Cardiac fibroblast (primary cell): ENCODE data around the gene LOC128125822.

Experiments
- DNase-seq, 2 donors: peaks; one replicate each; pipeline versions ENCODE4 v3.0.0 to v3.0.0-alpha.2; 2010; ENCODE audit warnings: low read depth in 2 of 2
- H3K4me3 ChIP-seq, 2 donors: replicated peaks in 1 of 2; 1 replicate in 1 of 2; 2 replicates in 1 of 2; pipeline ENCODE4 v1.5.1; 2011; ENCODE audit warnings: low read depth in 2 of 2, low read length in 2 of 2, mild to moderate bottlenecking in 2 of 2, moderate library complexity in 1 of 2
- TF ChIP-seq, protein P1 (sequence below): IDR thresholded peaks from one replicate; pipeline ENCODE4 v1.5.1; 2011; ENCODE audit warnings: low read depth, mild to moderate bottlenecking, low read length, inconsistent platforms

LOC128125822 gene

GRCh38 chr6:63573899-63574553 lies 1.7 kb downstream of the LOC128125822 start:
- DNase-seq = peak; percentile 71 to 74
- peak overlapping the region; percentile 89 to 96 for H3K4me3 ChIP-seq
- TF ChIP-seq, protein P1, sequence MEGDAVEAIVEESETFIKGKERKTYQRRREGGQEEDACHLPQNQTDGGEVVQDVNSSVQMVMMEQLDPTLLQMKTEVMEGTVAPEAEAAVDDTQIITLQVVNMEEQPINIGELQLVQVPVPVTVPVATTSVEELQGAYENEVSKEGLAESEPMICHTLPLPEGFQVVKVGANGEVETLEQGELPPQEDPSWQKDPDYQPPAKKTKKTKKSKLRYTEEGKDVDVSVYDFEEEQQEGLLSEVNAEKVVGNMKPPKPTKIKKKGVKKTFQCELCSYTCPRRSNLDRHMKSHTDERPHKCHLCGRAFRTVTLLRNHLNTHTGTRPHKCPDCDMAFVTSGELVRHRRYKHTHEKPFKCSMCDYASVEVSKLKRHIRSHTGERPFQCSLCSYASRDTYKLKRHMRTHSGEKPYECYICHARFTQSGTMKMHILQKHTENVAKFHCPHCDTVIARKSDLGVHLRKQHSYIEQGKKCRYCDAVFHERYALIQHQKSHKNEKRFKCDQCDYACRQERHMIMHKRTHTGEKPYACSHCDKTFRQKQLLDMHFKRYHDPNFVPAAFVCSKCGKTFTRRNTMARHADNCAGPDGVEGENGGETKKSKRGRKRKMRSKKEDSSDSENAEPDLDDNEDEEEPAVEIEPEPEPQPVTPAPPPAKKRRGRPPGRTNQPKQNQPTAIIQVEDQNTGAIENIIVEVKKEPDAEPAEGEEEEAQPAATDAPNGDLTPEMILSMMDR = peak; percentile 61

DNA sequence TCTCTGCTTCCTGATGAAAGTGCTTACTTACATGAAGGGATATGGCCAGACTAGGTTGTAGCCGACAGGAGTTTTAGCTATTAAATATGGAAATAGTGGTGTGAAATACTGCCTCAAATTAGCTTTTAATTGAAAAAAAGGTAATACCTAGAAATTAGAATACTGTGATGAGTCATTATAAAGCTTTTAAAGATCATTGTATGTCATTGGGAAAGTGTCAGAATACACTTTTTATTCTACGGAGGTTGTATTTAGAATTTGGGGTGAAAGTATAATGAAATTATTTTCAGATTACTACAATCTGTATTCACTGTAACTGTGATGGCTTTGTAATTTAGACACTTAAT lies 2.2 kb downstream of the LOC128125822 start:
- DNase-seq = no peak
- peak overlapping the region; percentile 89 to 96 for H3K4me3 ChIP-seq
- TF ChIP-seq, protein P1 = no peak

- TF ChIP-seq, protein P1 = no peak
- no peak overlapping the region for H3K4me3 ChIP-seq
- no peak for DNase-seq
Observed at GRCh38 chr6:63576147-63576772, 4.0 kb downstream of the LOC128125822 start.

GRCh38 chr6:63576985-63577712 lies 4.9 kb downstream of the LOC128125822 start:
- DNase-seq = no peak
- H3K4me3 ChIP-seq = no peak overlapping the region
- TF ChIP-seq, protein P1 = no peak

- DNase-seq = no peak
- TF ChIP-seq, protein P1 = no peak
- H3K4me3 ChIP-seq = no peak overlapping the region
Observed at GRCh38 chr6:63578757-63579156, 6.5 kb downstream of the LOC128125822 start.

DNA sequence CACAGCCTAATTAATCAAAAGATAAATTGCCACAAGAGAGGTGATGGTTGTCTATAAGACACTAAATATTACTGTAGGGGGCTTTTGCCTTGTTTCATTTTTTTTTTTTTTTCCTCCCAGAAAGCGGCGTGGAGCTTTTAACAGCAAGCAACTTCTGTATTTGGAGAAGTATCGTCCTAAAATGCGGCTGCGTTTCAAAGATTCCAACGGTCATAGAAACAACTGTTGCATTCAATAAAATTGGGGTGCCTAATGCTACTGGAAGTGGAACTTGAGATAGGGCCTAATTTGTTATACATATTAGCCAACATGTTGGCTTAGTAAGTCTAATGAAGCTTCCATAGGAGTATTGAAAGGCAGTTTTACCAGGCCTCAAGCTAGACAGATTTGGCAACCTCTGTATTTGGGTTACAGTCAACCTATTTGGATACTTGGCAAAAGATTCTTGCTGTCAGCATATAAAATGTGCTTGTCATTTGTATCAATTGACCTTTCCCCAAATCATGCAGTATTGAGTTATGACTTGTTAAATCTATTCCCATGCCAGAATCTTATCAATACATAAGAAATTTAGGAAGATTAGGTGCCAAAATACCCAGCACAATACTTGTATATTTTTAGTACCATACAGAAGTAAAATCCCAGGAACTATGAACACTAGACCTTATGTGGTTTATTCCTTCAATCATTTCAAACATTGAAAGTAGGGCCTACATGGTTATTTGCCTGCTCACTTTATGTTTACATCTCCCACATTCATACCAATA lies 7.8 kb downstream of the LOC128125822 start:
- no peak for DNase-seq
- TF ChIP-seq, protein P1 = no peak
- no peak overlapping the region for H3K4me3 ChIP-seq
